DOHH2 (cell line): ENCODE results near the gene KRTAP10-3.

Experiments used
- CTCF ChIP-seq: fragments of 200-600 bp; sonication (generic); IDR thresholded peaks from one replicate; pipeline ENCODE4 v1.5.1; 2014; ENCODE audit warnings: antibody characterized with exemption, mild to moderate bottlenecking, low read depth, low read length; ENCODE audit not compliant: poor library complexity, severe bottlenecking
- EZH2phosphoT487 ChIP-seq: fragments of 200-600 bp; sonication (generic); IDR thresholded peaks from 2 replicates; pipeline ENCODE4 v1.6.1; 2017; ENCODE audit warnings: borderline replicate concordance, mild to moderate bottlenecking, antibody characterized with exemption, low read length, moderate library complexity, mixed read lengths

- TF ChIP-seq CTCF, result no peak
- TF ChIP-seq EZH2phosphoT487, result no peak
Measured at GRCh38 chr21:44556879-44557278, 1.7 kb downstream of the KRTAP10-3 start.
